GM19240 (cell line): ENCODE measurements around the gene TOMM34.

Experiments
- DNase-seq: peaks from one replicate; pipeline ENCODE4 v3.0.0; 2011; ENCODE audit warnings: low spot score; ENCODE audit not compliant: insufficient read length

Gene TOMM34

DNA sequence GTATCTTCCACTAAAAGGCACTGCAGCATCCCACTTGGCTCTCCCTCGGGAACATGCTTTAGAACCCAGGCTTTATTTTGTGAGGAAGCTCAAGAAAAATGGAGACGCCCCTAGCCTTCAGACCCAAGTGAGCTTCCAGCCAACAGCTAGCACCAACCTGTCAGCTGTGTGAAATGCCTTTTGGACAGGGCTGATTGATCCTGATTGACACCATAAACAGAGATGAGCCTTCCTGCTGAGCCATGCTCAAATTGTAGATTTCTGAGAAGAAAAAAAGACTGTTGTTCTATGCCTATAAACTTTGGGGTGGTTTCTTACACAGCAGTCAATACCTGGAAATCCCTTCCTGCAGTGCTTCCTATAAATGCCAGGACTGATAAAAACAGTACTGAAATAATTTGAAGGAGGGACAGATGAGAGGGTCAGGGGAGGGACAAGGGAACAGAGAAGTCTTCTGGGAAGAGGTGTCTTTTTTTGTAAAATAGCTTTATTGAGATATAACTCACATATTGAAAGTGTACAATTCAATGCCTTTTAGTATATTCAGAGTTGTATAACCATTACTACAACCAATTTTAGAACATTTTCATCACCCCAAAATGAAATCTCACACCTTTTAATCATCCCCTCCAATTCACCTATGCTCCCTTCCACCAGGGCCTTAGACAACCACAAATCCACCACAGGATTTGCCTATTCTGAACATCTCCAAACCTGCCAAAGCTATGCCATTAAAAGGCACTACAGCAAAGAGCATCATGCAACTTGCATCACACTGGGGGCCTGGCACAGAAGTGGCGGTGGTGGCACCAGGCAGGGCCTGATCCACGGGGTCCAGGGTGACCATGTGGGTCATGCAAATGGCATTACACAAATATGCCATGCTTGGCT lies 3.4 kb upstream of the TOMM34 start:
- no peak for DNase-seq

DNA sequence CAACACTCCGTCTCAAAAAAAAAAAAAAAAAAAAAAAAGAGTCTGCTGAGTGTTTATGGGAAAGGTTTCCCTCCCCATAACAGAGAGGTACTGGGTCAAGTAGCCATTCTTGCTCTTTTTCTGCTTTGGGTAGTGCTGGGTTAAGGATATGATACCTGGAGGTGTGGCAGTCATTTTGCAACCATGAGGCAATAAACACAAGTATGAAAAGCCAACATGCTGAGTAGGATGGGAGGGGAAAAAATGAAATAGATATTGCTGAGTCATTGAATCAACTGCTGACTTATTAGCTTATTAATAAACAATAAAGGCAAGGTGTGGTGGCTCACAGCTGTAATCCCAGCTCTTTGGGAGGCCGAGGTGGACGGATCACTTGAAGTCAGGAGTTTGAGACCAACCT lies 2.3 kb upstream of the TOMM34 start:
- DNase-seq: no peak

DNA sequence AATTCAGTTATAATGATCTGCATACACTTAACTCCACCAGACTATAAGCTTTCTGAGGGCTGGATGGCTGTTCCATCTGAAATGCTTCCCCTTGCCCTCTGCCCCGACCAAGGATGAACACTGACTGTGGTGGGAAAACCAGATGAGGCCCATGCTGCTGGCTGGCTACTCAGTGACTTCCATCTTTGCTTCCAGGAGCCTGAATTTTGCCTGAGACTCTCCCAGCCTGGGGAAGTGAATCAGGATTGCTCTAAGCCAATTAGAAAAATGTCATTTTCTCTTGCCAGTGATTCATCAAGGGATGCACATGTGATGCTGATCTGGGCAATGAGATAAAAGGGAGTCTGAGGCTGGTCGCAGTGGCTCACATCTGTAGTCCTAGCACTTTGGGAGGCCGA lies 1.7 kb upstream of the TOMM34 start:
- no peak for DNase-seq

DNA sequence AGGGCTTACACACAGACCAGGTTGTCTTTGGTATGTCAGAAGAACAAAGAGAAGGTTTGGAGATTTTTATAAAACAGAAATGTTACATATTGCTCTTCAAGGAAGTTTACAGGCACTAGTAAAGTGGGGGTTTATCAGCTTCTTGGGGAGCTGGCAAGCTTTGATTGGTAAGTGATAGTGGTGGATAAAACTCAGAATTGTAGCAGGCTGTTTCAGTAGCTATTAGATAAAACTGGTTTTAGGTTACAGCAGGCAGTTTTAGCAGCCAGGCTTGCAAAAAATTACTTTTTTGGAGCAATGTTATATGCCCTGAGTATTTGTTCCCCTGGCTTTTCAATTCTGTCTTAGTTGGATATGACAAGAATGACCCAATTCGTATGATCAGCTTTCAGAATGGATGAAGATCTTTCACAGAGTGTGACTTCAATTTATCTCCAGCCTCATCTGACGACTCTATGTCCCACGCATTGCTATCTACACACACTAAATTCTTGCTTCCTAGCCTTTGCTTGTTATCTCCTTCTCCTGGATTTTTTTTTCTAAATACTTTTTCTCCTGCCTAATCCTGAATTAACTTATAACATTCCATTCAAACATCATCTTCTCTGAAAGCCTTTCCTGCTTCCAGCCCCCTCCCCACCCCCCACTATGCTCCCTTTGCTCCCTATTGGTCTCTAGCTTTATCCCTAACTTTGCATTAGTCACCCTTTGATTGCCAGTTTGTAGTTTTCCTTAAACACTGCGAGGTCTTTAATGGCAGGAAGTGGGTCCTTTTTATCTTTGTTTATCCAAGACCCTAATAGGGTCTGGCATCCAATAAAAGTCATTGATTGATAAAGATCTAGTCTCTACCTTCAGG lies 1.0 kb upstream of the TOMM34 start:
- DNase-seq: no peak

DNA sequence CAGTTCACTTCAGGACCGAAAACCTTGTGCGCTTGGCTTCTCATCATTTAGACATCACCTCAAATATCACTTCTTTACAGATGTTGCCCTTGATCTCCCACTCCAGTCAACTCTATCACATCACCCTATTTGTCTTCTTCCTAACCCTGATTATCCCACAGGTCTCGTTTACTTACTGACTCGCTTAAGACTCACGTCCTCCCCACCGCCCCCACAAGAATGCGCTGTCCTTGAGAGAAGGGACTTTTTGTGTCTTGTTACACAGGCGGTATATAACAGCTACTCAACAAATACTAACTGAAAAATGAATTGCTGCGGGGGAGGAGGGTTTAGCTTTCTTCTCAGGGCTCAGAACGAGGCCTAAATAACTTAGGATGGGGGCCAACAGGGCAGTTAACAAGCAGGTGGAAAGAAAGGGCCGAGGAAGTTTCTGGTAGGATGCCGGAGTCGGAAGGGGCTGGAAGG lies 527 bp downstream of the TOMM34 start:
- no peak for DNase-seq

DNA sequence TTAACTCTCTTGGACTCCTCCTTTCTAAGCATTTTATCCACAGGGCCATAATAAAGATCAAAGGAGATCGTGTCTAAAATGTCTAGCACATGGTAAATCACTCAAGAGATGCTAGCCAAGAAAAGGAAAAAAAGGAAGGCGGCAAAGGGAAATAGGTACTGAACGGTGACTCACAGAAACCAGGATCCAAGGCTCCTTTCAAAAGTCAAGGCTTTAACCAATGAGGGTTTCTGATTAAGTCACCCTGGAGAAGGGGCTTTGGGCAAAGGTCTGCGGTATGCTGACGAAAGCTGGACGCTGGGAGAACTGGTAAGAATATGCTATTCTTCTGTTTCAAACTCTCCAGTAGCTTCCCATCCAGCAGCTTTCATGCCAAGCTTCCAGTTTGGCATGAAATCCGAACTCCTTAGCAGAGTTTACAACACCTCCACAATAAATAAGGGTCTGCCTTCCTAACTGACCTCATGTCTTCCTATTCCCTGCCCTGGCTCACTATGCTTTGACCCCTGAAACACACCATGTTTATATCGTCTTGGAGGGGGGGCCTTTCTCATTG lies 1.0 kb downstream of the TOMM34 start:
- no peak for DNase-seq

DNA sequence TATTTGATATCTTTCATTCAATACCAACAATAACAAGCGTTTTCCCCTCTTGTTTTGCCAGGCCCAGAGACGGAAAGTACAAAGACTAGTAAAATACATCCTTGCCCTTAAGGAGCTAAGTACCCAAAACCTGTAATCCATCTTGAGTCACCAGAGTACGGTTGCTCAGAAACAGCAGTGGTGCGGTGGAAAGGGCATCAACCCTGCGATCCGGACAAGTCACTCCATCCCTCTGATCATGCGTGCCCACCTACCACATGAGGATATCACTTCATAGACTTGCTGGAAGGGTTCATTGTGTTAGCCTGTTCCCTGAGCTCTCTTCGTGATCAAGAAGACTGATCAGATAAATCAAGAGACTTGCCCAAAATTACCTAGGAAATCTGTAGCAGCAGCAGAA lies 1.9 kb downstream of the TOMM34 start:
- DNase-seq: no peak

DNA sequence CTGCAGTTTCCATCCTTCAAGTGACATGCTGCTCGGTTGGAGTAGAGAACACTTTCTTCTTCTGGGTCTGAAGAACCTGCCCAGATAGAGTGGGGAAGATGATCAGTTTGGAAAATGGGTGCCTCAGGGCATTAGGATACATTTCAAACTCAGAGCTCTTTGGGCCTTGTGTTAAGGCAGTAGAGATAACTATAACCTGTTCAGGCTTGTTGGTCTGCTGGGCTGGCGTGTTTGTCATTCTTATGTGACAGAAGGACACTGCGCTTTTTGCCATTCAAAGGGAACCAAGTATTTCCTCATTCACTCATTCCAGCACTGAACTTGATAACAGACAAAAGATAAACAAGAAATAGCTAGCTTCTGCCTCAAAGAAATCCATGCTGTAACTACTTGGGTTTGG lies 3.8 kb downstream of the TOMM34 start:
- DNase-seq: no peak

DNA sequence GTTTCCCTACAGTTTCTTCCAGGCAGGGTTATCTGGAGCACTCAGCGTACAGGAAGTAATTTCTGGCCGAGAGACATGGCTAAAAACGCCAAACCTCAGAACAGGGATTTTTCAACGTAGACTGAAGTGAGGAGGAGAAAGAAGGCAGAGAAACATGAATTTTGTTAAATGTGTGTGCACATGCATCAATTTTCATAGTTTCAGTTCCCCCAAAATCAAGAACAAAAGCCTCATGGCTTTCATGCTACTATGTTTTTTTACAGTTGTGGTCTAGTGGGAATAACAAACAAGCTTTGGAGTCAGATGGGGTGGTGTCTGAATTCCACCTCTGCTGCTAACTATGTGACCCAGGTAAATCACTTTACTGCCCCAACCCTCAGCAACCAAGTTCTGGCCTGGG lies 4.9 kb downstream of the TOMM34 start:
- no peak for DNase-seq

DNA sequence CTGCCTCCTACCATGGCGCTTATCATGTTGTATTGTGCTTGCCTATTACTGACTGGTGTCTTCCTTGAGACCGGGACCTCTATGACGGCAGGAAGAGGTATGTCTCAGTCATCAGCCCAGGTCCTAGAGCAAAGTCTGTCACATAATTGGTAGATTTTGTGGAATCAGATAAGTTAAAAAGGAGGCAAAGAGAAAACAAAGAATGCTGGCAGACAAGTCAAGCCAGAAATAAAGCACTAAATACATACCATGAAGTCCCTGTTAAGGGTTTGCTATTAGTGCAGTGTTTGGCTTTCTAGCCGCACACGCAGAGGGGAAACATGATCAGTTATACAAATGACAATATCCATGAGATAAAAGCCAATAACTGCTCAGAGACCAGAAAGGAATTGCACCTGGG lies 6.0 kb downstream of the TOMM34 start:
- DNase-seq: no peak

DNA sequence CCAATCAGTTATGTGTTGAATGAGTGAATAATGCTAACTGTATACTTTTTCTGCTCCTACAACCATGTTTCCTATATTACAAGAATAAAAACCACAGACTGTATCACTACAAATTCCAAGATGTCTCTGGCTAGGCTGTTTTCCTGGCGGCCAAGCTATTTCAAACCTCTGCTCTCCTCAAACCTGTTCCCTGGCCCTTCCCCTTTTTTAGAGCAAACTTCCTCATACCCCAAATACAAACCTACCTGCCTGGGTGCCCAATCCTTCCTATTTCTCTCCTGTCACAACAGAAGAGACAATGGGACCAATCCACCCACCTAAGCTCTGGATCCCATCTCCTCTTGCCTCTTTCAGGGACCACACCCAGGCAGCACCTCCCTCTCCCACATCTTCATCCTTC lies 7.5 kb downstream of the TOMM34 start:
- no peak for DNase-seq

DNA sequence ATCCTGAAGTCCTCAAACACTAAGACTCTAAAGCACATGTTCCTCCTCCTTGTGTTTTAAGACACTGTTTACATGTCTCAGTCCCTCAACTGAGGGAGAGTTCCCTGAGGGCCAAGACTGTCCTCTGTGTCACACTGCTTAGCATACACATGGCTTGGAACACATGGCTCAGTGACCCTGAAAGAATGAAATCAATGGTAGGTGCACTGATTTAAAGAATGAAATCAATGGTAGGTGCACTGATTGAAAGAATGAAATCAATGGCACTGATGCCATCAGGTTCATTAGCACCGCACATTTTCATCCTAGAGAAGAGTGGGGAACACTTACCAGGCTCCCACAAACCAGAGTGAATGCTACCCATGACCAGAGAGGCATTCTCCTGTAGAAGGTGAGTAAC lies 9.8 kb downstream of the TOMM34 start:
- DNase-seq: no peak

DNA sequence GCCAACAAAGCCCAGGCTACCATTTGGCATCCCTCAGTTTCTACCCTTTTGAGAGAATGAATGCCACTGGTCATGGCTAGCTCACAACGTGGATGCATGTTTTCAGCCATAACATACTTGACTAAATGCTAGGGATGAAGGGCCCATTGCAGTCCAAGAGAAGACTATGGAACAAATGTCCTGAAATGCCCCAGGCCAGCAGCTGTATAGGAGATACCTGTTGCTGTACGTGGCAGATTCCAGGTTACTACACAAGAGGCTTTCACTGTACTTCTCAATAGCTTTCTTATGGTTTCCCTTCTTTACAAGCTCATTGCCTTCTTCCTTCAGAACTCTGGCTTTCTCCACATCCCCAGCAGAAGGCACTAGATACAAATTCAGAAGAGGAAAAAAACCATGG lies 11.7 kb downstream of the TOMM34 start:
- DNase-seq: no peak

DNA sequence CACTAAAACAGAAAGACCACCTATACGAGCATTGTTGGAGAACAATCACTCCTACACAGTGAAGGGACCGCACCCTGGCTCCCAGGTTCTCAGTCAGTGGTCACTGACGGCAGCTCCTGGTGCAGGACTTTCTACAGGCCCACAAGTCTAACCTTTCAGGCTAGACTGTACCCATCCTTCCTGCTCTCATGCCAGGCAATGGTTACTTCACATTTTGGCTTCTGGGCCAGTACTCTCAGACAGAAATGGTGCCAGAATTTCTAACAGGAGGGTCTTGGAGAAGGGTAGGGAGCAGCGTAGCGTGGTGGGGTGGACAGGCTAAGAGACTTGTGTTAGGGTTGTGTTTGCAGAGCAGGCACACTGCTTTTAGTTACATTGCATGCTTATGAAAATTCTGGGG lies 12.1 kb downstream of the TOMM34 start:
- no peak for DNase-seq

DNA sequence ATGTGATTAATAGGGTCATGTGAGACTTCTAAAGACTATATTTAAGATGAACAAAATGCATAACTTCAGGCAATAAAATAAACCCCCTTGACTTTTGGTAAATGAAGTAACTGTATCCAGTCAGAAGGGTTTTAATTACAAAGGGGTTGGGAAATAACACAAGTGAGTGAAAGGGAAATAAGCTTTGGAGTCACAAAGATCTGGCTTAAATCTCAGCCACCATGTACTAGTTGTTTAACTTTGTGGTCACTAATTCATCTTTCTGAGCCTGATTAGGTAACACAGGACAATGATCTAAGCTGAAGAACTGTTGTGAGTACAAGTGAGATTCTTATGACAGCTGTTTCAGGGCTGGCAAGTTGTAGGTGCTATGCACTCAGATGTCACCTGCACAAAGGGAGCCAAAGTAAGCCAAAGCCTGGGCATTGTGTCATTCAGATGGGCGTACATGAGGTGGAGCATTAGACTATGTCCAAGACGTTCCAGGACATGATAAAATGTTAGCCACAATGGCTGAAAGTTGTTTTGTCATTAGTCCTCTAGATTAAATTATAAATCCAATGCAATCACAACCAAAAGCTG lies 13.8 kb downstream of the TOMM34 start:
- DNase-seq: no peak

DNA sequence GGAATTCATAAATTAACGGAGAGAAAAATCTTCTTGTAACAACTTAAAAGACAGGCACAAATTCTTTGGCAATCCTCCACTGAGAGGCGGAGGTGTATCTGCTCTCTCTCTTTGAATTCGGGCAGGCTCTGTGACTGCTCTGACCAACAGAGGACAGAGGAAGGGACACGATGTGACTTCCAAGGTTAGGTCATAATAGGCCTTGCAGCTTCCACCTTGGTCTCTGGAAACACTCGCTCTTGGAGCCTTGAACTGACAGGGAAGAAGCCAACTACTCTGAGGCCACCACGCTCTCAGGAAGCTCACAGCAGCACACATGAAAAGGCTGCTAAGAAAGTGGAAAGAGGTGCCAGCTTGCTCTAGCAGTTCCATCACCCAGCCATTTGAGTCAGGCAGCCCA lies 14.9 kb downstream of the TOMM34 start:
- no peak for DNase-seq

DNA sequence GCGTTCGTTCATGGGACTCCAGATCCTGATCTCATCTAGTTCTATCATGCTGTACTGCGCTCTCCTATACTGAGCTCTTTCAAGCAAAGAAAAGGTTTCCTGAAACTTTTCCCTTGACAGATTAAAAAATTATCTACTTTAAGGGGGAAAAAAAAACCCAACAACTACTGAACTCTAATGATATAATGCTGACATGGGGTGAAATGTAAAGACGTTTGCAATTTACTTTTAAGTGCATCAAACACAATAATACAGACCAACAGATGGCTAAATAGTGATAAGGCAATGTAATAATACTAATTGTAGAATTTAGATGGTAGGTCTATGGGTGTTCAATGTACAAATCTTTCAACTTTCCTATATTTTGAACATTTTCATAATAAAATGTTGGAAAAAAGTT lies 16.4 kb downstream of the TOMM34 start:
- DNase-seq: no peak

DNA sequence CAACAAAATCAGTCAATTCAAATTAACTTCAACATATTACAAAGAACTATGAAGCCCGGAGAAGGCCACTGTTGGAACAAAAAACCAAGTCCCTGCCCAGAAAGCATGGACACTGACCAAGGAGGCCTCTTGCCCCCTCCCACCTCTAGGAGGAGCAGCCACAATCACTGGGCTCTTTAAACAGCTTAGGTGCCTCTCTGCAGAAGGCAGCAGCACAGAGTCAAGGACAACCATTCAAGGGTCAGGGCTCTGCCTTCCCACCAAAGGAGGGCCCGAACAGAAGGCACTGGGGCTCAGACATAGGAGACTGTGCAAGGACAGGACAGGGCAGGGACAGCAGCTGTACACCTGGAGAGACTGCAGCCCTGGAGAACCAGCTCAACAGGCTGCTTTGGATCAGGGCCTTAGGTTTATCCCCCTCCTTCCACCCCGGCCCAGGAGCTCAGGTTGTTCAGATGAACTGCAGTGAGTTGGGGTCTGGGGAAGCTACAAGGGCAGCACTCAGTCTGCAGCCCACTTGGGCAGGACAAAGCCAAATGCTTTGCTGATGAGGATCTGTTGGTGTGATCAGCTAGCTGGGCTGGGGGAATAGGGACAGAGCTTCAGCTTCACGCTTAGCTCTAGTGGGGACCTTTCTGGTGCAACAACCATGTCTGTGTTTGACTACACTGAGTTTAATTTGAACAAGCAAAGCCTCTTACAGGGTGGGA lies 17.8 kb downstream of the TOMM34 start:
- DNase-seq: no peak

DNA sequence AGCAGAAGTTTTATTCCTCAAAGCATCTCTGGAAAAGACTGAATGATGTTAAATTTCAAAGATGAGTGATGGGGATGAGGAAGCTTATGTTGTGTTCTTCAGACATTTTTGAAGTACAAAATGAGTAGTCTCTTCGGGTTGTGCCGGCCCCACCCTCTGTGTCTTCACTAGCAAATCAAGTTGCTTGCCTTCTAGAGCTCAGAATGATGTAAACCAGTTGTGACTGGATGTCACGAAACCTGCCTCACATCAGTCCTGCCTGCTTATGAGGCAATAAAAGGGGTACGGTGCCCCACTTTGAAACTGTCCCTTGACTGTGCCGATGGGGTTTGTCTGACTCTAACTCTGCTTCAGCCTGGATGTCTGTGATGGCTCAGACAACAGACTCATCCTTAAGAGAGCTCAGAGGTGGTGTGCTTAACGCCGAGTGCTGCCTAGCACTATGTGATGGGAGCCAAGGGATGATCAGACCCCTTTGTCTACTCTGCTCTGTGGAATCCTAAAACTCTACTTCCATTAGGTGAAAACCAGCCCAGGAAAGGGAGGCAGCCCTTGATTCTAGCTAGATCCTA lies 19.0 kb downstream of the TOMM34 start:
- DNase-seq: no peak

DNA sequence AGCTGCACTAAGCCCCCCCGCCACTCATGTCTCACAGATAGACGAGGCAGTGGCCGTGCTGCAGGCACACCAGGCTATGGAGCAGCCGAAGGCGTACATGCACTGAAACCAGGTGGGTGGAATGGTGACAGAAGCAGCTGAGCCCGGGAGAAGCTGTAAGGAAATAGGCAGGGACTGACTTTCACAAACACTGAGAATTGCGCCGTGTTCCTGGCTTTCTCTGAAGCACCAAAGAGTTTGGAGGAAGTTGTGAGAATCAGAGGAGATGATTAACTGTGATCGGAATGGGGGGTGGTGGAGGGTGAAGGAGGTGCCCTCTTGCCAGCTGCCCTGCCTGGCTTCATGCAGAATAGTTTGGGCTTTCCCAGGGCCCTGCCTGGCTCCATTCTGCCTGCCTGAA lies 21.6 kb downstream of the TOMM34 start:
- no peak for DNase-seq

DNA sequence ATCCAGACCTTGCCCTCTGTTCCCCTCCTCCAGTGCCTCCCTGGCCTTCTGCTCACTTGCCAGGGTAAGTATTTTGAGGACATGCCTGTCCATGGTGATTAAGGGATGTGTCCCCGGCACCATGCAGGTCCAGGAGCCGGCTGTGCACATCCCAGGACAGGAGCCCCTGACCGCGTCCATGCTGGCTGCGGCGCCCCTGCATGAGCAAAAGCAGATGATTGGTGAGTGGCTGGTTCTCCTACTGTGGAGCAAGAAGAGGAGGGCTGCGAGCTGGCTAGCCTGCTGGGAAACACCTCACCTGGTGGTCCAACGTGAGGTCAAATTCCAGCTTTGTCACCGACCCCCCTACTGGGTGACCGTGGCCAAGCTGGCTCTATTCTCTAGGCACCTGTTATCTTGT lies 23.7 kb downstream of the TOMM34 start:
- DNase-seq: no peak
